GM18861 (cell line): ENCODE measurements around the gene BABAM2.
"Not testable (repeated sequence)": the region's sequence is repeated elsewhere in the genome, so short reads cannot be mapped to it uniquely, and the experiment has no call there.

Experiments used
- ATAC-seq: cut with Tn5 transposase; IDR thresholded peaks from one replicate; pipeline ENCODE4 v1.9.1; 2021; ENCODE audit not compliant: unreplicated experiment

BABAM2 gene

DNA sequence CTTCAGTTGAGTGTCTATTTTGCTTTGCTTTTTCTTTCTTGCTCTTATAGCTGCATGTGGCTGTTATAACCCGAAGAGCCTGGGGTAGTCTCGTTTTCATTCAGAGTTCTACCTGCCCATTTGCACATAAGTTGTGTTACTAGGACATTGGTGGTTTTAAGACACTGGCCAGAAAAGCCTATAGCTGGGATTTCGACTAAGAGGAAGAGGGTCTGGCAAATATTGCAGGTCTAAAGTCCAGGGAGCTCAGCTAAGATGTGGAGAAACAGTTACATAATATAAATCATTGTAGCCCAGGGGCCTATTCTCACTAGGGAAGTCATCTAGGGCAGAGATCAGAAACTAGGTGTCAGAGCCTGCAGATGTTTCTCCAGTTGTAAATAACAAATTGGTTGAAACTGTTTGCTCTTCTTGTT lies 120.8 kb downstream of the BABAM2 start:
- ATAC-seq, result no peak

DNA sequence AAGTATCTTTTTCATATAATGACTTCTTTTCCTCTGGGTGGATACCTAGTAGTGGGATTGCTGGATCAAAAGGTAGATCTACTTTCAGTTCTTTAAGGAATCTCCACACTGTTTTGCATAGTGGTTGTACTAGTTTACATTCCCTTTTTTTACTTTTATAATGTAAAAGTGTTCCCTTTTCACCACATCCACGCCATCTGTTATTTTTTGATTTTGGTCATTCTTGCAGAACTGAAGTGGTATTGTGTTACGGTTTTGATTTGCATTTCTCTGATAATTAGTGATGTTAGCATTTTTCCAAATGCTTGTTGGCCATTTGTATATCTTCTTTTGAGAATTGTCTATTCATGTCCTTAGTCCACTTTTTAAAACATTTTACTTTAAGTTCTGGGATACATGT lies 127.9 kb downstream of the BABAM2 start:
- ATAC-seq, result not testable (repeated sequence)

DNA sequence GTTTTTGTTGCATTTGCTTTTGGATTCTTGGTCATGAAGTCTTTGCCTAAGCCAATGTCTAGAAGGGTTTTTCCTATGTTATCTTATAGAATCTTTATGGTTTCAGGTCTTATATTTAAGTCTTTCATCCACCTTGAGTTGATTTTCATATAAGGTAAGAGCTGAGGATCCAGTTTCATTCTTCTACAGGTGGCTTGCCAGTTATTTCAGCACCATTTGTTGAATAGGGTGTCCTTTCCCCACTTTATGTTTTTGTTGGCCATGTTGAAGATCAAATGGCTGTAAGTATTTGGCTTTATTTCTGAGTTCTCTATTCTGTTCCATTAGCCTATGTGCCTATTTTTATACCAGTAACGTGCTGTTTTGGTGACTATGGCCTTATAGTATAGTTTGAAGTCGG lies 129.0 kb downstream of the BABAM2 start:
- not testable (repeated sequence) for ATAC-seq

DNA sequence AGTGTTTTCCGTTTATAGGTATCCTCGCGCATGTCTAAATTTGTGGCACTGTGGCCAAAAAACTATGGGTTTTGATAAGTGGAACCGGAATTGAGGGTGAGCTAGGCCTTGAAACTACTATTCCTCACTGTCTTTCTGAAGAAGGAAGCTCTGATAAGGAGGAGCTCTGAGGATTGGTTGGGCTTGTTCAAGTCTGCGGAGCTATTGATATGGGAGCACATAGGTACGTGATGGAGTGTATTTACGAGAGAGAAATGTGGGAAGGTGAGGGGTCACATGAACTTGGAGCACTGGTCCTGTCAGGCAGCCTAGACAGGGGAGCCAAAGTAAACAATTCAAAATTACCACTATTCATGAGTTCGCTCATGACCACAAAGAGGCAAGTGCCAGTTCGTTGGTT lies 131.4 kb downstream of the BABAM2 start:
- no peak for ATAC-seq

DNA sequence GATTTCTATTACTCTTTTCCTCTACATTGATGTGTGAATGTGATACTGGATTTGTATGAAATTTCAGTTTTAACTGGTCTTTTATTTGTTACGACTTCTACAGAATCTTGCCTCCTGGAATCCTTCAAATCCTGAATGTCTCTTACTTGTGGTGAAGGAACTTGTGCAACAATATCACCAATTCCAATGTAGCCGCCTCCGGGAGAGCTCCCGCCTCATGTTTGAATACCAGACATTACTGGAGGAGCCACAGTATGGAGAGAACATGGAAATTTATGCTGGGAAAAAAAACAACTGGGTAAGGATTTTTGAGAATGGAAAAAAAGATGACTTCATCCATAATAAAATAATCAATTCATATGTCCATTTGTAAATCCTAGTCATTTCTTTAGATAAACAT lies 134.6 kb downstream of the BABAM2 start:
- no peak for ATAC-seq

DNA sequence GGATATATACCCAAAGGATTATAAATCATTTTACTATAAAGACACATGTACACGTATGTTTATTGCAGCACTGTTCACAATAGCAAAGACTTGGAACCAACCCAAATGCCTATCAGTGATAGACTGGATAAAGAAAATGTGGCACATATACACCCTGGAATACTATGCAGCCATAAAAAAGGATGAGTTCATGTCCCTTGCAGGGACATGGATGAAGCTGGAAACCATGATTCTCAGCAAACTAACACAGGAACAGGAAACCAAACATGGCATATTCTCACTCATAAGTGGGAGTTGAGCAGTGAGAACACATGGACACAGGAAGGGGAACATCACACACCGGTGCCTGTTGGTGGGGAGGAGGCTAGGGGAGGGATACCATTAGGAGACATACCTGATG lies 135.7 kb downstream of the BABAM2 start:
- ATAC-seq, result not testable (repeated sequence)

DNA sequence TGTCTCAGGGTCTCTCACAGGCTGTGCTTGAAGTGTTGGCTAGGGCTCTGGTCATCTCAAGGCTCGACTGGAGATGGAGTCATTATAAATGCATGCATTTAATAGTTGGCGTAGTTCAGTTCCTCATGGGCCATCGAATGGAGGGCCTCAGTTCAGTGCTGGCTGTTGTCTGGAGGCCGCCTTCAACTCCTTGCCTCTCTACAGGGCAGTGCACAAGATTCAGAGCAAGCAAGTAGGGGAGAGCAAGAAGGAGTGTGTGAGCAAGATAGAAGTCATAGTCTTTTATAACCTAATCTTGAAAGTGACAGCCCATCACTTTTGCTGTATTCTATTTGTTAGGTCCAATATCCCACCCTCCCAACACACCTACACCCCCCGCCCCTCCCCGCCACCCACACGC lies 137.5 kb downstream of the BABAM2 start:
- ATAC-seq, result no peak

DNA sequence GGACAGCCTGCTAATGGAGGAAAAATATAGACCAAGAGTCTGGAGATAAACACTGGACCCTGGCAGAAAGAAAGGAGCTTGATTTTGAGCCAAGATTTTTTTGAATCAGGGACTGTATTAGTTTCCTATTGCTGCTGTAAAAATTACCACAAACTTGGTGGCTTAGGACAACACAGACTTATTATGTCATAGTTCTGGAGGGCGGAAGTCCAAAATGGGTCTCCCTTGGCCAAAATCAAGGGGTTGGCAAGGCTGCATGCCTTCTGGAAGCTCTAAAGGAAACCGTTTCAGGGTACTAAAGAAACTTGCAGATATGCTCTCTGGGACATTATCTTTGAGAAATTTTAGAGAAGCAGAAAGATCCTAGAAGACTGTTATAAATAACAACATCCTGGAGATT lies 140.1 kb downstream of the BABAM2 start:
- ATAC-seq, result no peak

DNA sequence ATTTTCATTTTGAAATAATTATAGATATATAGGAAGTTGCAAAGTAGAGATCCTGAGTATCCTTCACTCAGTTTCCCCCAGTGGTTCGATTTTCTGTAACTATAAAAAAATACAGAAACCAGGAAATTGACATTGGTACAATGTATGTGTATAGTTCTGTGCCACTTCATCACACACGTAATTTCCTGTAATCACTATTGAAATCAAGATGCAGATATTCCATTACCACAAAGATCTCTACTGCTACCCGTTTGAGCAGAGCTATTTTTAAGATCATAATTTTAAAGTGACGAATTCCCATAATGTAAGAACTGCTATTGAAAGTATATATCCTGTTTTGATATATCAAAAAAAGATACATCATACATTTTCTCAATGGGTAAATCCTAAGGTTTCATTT lies 142.3 kb downstream of the BABAM2 start:
- ATAC-seq, result no peak

DNA sequence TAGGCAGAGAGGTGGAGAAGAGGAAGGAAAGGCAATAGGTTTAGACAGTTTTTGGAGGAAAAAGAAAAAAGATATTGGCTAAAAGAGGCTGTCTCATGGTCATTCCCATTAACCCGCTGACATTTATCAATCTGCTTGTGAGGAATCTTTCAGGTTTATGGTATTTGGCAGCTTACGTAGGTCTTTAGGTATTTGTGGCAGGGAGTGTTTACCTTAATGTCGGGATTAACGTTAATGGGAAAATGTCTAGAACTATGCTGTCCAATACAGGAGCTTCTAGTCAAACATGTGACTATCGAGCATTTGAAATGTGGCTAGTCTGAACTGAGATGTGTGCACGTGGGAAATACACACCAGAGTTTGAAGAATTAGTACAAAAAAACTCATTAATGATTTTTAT lies 144.2 kb downstream of the BABAM2 start:
- ATAC-seq, result no peak

DNA sequence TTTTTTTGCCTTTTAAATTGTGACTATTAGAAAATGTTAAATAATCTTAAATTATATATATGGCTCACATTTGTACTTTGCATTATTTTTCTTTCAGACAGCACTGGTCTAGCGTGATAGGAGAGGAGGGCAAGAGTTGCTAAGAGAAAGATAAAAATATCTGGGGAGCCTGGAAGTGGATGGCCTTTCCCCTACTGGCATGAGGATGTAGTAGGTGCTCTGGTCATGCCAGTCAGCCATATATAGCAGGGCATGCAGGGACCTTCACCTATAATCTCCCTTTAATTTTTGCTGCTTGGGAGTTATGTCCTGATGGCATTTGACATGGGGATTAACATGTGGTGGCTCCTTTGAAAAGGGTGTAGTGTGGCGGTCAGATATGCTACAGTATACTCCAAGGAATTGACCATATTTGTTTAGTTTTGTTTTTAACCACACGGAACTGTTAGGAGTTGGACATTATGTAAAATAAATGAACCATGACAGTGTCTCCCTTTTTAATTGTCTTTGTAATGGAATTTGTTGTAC lies 144.7 kb downstream of the BABAM2 start:
- no peak for ATAC-seq

DNA sequence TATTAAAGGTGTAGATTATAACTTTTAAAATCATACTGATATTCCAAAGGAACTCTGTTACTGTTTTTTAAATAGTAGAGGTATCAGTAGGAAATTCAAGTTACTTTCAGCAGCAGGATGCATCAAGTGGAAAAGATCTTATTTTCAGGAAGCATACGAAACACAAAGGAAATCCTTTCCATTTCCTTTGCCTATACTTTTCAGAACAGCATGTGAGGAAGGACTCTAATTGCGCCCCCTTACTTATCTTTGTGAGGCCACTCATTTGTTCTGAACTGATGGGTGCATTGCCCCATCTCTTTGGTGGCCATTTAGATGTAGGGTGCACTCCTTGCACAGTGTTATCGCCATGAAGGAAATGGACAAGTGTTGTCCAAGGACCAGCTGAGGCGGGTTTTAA lies 145.3 kb downstream of the BABAM2 start:
- ATAC-seq, result no peak

DNA sequence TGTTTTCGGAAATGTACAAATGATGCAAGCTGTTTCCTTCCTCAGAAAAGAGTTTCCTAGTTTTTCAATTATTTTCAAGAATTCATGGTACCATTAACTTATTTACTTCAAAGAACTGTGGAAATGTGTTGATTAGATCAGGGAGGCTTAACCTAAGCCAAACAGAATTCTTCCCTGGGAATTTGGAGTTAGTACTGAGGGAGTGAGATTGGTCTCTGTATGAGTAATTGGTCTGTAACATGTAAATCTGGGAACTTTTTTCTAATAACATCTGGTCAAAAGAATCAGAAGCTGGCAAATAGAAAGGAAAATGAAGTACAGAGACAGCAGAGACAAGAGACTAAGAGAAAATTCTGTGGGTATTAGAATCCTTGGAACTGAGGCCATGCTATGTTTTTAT lies 145.8 kb downstream of the BABAM2 start:
- ATAC-seq, result no peak

DNA sequence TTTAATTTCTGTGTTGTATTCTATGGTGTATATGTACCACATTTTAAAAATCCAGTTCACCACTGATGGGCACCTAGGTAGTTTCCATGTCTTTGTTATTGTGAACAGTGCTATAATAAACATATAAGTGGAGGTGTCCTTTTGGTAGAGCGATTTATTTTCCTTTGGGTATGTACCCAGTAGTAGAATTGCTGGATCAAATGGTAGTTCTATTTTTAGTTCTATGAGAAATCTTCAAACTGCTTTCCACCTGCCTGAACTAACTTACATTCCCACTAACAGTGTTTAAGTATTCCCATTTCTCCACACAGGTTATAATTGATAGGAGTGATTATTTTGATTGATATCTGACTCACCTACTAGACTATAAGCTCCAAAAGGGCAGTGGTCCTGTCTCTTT lies 148.2 kb downstream of the BABAM2 start:
- no peak for ATAC-seq

DNA sequence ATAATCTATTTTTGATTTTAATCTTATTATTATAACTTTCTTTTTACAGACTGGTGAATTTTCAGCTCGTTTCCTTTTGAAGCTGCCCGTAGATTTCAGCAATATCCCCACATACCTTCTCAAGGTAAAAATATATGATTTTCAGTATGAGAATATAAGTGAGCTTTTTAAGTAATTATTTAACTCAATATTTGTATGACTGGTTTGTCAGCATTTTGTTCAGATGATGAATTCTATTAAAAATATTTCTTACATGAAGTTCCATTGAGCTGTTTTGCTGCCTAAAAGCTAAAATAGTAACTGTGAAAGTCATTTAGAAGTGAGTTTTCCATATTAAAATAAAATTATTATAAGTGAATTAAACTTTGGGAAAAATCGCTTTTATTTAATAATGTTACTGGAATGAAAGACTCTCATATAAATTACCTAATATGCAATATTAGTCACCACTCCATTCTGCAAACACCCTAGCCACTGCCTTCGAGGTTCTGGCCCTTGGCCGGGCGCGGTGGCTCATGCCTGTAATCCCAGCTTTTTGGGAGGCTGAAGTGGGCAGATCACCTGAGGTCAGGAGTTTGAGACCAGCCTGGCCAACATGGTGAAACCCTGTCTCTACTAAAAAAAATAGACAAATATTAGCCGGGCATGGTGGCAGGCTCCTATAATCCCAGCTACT lies 155.3 kb downstream of the BABAM2 start:
- no peak for ATAC-seq

DNA sequence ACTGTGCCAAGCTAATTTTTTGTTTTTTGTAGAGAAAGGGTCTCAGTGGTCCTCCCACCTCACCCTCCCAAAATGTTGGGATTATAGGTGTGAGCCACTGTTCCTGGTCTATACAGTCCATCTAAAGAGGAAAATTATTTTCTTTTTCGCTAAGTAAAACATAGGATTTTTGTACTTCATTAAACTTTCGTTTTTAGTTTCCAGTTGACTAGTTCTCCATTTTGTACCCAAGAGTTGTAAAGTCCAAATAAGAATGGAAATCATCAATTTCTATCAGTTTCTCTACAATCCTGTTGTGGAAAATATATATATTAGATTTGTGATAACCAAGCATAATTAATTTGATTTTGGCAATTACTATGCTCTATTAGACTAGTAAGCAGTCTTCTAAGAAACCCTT lies 156.4 kb downstream of the BABAM2 start:
- no peak for ATAC-seq

DNA sequence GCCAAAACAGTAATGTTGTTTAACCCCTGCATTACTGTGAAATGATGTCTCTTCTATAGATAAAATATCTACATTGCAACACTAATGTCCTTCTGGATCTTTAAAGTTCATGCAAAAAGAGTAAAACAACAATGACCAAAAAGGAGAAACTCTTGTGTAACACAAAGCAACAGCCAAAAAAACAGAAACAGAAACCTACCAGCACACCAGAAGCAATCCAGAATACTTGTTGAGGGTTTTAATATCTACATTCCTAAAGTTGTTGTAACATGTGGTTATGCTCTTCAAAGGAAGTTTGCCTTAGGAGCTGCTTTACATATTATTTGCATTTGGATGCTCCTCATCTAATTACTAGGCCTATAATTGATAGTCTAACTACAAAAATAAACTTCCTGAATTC lies 157.2 kb downstream of the BABAM2 start:
- ATAC-seq, result no peak

DNA sequence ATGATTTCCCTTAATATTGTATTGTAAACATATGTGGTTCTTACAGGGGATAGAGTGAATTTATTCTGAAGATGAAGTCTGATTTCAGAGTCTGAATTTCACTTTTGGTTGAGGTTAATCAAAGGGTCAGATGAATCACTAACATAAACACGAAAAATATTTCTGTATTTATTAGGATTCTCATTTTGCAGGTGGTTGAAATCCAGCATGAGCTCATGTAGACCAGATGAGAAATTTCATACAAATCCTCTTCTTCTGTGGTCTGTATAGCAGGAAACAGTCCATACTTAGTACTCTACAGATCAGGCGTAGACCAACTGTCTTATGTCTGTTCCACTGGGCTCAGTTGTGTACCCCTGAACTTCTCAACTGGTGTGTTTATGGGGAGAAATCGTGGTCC lies 157.8 kb downstream of the BABAM2 start:
- no peak for ATAC-seq

DNA sequence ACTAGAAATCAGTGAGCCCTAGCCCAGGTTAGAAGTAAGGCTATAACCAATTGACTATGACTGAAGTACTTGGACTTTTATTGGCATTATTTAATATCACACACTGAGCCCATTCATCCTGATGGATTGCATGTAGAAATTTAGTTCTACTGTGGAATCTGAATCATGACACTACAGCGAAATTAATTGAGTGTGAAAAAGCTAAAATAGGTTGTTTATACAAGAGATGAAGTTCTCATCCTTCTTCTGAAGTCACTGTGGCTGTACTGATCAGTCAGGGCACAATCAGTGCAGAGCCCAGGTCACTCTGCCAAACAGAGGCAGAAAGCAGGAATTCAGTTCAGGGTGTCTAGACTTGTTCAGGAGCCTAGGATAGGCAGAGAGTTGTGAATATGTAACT lies 158.9 kb downstream of the BABAM2 start:
- ATAC-seq, result no peak

DNA sequence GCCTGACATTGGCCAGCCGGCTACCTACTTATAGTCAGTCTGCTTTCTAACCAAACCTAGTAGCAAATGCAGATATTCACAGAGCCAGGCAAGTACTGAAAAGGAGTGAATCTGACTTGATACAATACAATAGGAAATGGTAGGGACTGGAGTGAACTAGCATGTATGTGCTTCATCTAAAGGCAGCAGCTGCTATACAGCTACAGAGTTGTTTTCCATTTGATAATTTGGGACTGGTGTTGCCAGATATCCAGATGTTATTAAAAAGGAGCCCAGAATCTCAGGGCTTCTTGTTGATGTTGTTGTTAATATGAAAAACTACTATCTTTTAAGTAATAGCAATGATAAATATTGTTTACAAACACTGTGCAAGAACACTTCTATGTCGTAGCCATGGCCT lies 159.4 kb downstream of the BABAM2 start:
- ATAC-seq, result no peak

DNA sequence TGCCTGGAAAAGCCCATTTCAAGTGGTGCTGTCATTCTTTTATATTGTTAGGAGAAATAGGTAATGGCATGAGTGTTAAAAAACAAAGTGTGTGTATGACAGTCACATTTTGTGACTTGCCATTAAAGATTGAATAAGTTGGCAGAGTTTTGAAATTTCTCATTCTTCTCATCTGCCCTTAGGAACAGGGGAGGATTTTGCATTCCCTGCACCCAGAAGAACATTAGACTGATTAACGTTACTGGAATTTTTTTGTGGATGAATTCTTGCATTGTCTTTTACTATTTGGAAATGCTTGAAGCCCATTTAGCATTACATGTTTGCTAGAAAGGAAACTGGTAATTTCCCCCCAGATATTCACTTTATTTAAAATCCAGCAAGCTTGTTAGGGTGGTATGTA lies 162.2 kb downstream of the BABAM2 start:
- no peak for ATAC-seq

DNA sequence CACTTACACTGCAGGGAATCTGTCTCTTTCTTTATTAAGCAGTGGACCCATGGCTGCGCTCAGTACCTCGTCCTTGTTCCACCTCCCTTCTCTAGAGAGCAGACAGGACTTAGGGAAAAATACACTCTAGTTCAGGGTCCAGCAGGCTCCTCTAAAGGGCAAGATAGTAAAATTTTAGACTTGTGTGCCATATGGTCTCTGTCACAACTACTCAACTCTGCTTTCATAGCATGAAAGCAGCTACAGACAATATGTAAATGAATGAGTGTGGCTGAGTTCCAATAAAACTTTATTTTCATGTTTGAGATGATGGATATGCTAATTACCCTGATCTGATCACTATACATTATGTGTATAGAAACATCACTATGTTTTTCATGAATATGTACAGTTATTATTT lies 163.1 kb downstream of the BABAM2 start:
- no peak for ATAC-seq

DNA sequence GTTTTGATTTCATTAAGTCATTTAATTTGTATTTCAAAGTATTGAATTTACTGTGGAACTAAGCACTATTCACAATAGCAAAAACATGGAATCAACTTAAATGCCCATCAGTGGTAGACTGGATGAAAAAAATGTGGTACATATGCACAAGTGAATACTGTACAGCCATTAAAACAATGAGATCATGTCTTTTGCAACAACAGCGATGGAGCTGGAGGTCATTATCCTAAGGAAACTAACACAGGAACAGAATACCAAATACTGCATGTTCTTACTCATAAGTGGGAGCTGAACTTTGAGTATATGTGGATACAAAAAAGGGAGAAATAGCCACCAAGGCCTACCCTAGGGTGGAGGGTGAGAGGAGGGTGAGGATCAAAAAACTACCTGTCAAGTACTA lies 164.4 kb downstream of the BABAM2 start:
- no peak for ATAC-seq
